ENCODE data around the gene TIMM44.

The TIMM44 gene

DNA sequence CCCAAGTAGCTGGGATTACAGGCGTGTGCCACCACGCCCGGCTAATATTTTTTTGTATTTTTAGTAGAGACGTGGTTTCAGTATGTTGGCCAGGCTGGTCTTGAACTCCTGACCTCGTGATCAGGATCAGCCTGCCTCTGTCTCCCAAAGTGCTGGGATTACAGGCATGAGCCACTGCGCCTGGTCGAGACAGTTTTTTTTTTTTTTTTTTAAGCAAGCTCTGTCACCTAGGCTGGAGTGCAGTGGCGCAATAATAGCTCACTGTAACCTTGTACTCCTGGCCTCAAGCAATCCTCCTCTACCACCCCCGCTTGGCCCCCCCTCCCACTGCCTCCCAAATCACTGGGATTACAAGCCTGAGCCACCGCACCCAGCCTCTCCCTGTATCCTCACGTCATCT, 46.2 kb downstream of the TIMM44 start:
- no peak for DNase-seq

DNA sequence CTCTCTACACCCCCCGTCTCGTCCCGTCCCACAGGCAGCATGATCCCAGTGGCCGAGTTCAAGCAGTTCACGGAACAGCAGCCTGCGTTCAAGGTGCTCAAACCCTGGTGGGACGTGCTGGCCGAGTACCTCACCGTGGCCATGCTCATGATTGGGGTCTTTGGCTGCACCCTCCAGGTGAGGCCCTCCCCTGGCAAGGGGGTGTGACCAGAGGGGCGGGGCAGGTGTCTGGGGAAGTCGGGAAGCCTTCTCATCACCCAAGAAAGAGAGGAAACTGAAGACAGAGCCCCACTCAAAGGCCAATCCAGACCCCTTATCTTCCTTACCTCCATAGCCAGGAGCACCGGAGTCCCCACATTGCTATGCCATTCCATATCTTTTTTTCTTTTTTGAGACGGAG, 47.9 kb downstream of the TIMM44 start:
- no peak for DNase-seq

DNA sequence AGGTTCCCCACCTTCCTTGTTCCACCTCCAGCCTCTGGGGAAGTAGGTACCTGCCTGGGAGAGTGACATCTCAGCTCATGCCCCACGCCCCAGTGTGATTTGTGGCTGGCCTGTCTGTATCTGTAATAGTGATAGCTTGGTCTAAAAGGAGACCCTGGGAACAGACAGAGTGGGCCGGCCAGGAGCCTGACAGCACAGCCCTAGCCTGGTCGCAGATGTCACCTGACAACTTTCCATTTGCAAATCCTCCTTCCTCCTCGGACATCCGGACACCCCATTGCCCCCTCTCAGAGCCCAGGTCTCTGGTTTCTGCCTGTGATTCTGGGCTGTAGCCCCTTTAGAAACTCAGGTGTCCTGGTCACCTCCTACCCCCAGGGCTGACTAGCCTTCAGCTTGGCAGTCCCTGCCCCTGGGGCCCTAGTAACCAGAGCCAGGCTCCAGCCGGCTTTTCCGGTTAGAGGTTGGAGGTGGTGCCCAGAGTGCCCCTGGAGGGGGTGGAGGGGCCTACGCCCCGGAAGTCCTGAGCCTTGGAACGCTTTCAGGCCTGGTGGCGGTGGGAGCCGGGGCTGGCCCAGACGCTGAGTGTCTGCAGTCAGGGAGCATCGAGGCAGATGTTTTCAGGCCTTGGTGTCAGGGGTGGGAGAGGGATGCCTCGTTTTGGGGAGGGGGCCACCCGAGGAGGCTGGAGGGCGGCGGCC, 48.7 kb downstream of the TIMM44 start:
- no peak for DNase-seq

DNA sequence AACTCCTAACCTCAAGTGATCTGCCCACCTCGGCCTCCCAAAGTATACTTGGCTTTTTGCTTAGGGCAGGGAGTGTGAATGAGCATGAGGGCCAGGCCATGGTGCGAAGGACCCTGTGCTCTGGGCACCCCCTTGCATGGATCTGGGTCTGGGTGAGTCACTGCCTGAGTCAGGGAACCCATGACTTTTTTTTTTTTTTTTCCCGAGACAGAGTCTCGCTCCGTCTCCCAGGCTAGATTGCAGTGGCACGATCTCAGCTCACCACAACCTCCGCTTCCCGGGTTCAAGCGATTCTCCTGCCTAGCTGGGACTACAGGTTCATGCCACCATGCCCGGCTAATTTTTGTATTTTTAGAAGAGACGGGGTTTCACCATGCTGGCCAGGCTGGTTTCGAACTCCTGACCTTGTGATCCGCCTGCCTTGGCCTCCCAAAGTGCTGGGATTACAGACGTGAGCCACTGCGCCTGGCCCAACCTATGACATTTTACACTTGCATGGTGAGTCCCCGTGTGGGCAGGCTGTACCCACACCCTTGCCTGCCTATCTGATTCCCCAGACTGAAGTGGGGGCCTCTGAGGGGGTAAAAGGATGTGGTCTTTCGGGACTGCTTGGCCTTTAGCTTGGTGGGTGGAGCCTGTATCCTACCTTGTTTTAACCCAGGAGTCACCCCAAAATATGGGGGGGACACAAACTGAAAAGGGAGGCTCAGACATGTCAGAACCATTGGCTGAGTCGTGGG, 49.9 kb downstream of the TIMM44 start:
- DNase-seq, result peak; percentile 40

DNA sequence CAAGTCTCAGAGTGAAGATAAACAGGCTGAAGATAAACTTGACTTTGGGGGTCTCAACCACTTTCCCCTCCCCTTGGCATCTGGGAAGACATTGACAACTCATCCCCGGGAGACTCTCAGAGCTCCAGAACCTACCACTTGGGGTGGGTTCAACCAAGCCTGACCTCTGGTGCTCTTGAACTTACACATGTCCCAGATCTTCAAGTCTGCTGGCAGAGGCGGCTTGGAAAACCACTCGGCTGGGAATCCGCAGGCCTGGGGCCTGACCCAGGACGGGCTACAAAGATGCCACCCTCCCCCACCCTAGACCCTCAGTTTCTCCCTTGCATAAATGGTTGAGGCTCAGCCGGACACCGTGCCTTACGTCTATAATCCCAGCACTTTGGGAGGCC, 54.6 kb downstream of the TIMM44 start:
- no peak for DNase-seq

DNA sequence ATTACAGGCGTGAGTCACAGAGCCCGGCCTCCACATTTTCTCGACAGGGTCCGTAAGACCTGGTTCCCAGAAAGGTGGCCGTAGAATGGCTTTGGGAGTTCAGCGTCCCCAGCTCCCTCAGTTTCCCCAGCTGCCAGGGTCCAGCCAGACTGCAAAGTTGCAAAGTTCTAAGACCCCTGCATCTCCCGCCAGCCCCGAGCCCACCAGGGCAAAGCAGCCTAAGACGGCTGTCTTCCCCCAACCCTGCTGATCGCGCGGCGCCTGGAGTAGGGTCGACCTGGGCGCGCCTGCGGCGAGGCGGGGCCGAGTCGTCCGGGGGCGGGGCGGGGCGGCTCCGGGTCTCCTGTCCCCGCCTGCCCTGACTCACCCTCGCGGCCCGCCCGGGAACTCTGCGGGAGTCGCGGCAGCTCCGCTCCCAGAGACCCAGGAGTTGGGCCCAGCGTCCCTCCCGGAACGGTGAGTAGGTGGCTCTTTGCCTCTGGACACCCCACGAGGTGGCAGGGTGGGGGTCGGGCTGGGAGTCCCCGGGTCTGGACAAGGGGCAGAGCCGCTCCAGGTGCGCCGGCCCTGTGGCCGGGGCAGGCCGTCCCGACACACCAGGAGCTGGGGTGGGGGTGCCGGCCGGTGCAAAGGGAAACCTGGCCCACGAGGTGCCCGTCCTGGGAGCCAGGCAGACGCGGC, 55.2 kb downstream of the TIMM44 start, which contains the start of gene LRRC8E:
LRRC8E (plus strand) TSS at position 366 of the 681 bp plus-strand sequence. CDS start 7,094 bp downstream, outside the sequence.
- DNase-seq, result peak; percentile 74

DNA sequence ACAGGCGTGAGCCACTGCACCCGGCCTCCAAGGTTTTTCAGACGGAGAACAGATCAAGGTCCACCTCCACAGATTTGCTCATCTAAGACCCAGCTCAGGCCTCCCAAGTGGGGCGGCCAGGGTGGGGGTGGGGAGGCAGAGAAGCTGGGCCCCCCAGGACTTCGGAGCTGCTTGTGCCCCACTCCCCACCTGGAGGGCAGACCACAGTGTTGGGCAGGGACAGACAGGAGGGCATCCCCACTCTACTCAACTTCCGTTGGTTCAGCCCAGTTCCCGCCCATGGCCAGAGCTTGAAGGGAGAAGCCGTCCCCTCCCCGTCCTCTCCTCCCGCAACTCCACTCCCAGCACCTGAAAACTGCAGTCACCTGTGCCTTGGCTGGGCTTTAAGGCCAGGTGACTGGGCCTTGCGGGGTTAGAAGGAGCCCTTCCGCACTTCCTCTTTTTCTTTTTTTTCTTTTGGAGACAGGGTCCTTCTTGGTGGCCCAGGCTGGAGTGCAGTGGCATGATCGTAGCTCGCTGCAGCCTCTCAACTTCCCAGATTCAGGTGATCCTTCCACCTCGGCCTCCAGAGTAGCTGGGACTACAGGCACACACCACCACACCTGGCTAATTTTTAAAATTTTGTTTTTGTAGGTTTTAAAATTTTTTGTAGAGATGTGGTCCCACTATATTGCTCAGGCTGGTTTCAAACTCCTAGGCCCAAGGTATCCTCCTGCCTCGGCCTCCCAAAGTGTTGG, 55.9 kb downstream of the TIMM44 start:
- no peak for DNase-seq

DNA sequence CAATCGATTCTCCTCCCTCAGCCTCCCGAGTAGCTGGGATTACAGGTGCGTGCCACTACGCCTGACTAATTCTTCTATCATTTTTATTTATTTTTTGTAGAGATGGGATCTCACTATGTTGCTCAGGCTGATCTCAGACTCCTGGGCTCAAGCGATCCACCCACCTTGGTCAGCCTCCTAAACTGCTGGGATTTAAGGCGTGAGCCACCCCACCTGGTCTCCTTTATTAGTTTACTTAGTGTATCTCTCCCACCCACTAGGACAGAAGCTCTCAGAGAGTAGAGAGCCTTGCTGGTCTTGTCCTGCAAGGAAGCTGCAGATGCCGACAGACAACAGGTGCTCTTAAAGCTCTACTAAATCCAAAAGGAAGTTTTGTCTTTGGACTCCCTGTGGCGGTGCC, 57.6 kb downstream of the TIMM44 start:
- DNase-seq, result no peak

DNA sequence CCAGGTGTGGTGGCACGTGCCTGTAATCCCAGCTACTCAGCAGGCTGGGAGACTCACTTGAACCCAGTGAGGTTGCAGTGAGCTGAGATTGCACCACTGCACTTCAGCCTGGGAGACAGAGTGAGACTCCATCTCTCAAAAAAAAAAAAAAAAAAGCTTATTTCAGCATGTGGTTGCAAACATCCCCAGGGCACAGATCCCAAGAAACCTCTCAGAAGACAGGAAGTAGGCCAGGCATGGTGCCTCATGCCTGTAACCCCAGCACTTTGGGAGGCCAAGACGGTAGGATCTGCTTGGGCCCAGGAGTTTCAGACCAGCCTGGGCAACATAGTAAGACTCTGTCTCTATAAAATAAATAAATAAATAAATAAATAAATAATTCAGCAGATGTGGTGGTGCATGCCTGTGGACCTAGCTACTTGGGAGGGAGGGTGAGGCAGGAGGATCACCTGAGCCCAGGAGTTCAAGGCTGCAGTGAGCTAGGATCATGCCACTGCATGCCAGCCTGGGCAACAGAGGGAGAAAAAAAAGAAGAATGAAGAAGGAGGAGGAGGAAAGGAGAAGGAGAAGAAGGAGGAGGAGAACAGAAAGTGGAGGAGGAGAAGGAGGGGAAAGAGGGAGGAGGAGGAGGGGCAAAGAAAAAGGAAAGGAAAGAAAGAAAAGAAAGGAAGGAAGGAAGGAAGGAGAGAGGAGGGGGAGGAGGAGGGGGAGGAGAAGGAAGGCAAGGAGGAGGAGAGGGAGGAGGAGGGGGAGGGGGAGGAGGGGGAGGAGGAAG, 59.5 kb downstream of the TIMM44 start:
- no peak for DNase-seq

DNA sequence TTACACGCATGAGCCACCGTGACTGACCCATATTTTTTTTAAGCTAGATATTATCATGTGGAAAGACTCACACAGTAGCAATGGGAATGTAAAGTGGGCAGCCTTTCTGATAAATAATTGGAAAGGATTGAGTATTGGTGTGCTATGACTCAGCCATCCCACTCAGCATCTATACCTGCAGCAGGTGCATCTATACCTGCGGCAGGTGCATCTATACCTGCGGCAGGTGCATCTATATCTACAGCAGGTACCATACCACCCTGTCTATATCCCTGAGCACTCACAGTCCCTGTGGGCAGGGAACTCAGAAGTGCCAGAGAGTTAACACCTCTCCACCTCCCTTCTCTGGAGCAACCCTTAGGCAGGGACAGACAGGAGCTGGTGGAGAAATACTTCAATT, 60.4 kb downstream of the TIMM44 start:
- no peak for DNase-seq

DNA sequence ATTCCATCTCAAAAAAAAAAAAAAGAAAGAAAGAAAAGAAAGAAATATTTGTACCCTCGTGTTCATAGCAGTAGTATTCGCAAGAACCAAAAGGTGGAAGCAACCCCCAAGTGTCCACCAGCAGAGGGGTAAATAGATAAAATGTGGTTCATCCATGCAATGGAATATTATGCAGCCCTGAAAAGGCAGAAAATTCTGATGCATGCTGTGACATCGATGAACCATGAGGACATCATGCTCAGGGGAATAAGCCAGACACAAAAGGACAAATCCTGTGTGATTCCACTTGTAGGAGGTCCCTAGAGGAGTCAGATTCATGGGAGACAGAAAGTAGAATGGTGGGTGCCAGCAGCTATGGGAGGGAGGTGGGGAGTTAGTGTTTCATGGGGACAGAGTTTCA, 61.6 kb downstream of the TIMM44 start:
- no peak for DNase-seq

DNA sequence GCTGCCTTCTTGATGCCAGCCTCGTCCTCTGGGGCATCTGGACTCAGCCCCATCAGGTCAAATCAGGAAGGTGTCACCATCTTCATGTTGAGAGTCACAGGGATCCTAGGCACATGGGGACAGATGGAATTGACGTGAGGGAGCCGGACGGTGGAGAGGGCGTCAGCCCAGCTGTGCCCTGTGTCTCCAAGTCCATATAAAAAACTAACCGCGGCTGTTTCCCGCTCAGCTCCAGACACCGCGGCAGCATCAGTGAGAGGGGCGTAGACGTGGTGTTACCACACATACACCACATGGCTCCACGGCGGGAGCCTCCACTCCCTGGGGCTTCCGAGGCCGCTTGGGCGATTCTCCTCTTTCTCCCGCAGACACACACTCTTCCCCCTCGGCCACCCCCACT, 63.6 kb downstream of the TIMM44 start:
- DNase-seq, result no peak

DNA sequence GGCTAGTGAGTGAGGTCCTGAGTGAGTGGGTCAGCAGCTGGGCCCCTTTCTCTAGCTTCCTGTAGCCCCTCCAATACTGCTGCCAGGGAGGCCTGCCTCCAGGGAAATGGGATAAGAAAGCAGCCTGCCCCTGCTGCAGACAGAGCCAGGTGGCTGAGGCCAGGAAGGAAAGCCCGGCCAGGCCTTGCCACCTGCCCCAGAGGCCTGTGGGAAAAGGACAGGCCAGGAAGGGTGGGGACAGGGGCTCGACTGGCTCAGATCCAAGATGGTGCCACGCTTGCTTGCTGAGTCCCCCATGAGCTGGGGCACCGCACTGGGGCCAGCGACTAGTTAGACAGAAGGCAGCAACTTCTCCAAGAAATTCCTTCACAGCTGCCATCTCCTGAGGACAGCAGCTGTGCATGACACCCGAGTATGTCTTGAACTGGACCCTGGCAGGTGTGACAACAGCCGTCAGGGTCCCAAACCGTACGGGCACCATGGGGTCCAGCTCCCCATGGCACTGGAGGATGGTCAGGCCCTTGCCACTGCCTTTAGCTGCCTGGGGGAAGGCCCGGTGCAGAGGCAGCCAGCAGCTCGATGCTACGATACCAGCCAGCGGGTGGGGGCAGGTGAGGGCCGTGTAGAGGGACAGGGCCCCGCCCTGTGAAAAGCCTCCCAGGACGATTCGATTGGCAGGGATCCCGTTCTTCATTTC, 64.2 kb downstream of the TIMM44 start:
- no peak for DNase-seq

DNA sequence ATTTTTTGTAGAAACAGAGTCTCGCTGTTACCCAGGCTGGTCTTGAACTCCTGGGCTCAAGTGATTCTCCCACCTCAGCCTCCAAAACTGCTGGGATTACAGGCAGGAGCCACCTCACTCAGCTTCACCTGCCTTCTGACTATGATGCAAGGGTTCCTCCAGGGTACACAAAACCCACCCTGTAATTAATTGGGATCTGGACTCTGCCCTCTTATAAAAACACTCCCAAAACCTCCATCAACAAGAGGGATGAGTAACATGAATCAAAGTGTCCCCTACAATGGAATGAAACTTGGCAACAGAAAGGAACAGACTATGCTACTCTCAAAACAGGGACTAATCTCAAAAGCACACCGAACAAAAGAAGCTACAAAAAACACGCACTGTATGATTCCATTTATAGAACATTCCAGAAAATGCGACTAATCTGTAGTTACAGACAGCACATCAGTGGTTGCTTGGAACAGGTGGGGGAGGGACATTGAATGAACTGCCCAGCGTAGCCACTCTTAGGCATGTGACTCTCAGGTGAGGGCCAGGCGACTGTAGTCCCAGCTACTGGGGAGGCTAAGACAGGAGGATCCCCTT, 66.1 kb downstream of the TIMM44 start:
- no peak for DNase-seq

Data from hematopoietic multipotent progenitor cell treated with erythropoietin and hydrocortisone succinate and interleukin-3 and kit ligand, for 6 days (in vitro differentiated cells).